ENCODE results near the gene GRHL1.

GRCh38 chr2:9984217-9984739 lies 32.8 kb downstream of the GRHL1 start:
- peak; percentile 76 to 95 (median 76) for TF ChIP-seq CTCF (IDR thresholded peaks at IDR 0.05)
- TF ChIP-seq POLR2A (IDR thresholded peaks at IDR 0.05) = no peak

Data from testis (tissue), 2 donors.